HEK293 (cell line): ENCODE results near the gene WNT5B.

ENCODE experiments used
- CTCF ChIA-PET: fragments of 350-600 bp; formaldehyde crosslinking; extraction: SDS; loops from one replicate; lab custom pipeline; 2021; ENCODE audit warnings: antibody characterized with exemption; lab: Yijun Ruan, JAX
- POLR2A ChIA-PET: fragments of 300-600 bp; formaldehyde crosslinking; extraction: SDS; loops from one replicate; lab custom pipeline; 2020; ENCODE audit warnings: antibody characterized with exemption, inconsistent platforms; lab: Yijun Ruan, JAX
- H3K27ac ChIP-seq: fragments of 200-500 bp; sonication (Bioruptor generic); 2 replicates; pipeline ENCODE4 v1.5.1; 2014; ENCODE audit warnings: low read depth, low read length, control low read depth, inconsistent platforms; ENCODE audit errors: extremely low read depth
- H3K36me3 ChIP-seq, 2 experiments: fragments of 200-500 bp in 1 of 2; sonication (Bioruptor generic) in 1 of 2; 1 replicate in 1 of 2; 2 replicates in 1 of 2; pipeline ENCODE4 v1.5.1; 2014 to 2017; ENCODE audit warnings: inconsistent platforms in 2 of 2, low read length in 2 of 2; ENCODE audit not compliant: control insufficient read depth in 2 of 2, insufficient read depth in 1 of 2
- H3K4me1 ChIP-seq: fragments of 200-500 bp; sonication (Bioruptor generic); 2 replicates; pipeline ENCODE4 v1.5.1; 2014; ENCODE audit warnings: mild to moderate bottlenecking, low read length, inconsistent platforms; ENCODE audit not compliant: control insufficient read depth, insufficient read depth
- H3K4me3 ChIP-seq: 2 replicates; pipeline ENCODE4 v1.5.1; 2011; ENCODE audit warnings: low read depth, mild to moderate bottlenecking, control low read depth, low read length, moderate library complexity
- H3K9me3 ChIP-seq: fragments of 200-500 bp; sonication (Bioruptor generic); 2 replicates; pipeline ENCODE4 v1.5.1; 2014; ENCODE audit warnings: low read depth, low read length, inconsistent platforms; ENCODE audit not compliant: control insufficient read depth, insufficient read depth
- YY1 ChIP-seq: fragments of 450-650 bp; formaldehyde crosslinking; IDR thresholded peaks from 2 replicates; pipeline ENCODE4 v1.5.1; 2018; ENCODE audit warnings: missing biosample characterization, missing genetic modification characterization
- ZBTB17 ChIP-seq: fragments of 450-650 bp; formaldehyde crosslinking; IDR thresholded peaks from 2 replicates; pipeline ENCODE4 v1.5.1; 2016; ENCODE audit warnings: missing biosample characterization, missing genetic modification characterization
- ZBTB44 ChIP-seq: fragments of 450-650 bp; IDR thresholded peaks from 2 replicates; pipeline ENCODE4 v1.5.1; 2018; ENCODE audit warnings: missing biosample characterization, mild to moderate bottlenecking, missing genetic modification characterization
- ZFP3 ChIP-seq: fragments of 450-650 bp; formaldehyde crosslinking; IDR thresholded peaks from 2 replicates; pipeline ENCODE4 v1.5.1; 2016; ENCODE audit warnings: low read depth, missing biosample characterization, missing genetic modification characterization
- ZNF10 ChIP-seq: fragments of 450-650 bp; formaldehyde crosslinking; IDR thresholded peaks from 2 replicates; pipeline ENCODE4 v1.5.1; 2017; ENCODE audit warnings: missing biosample characterization, missing genetic modification characterization
- ZNF292 ChIP-seq: fragments of 450-650 bp; formaldehyde crosslinking; IDR thresholded peaks from 2 replicates; pipeline ENCODE4 v1.5.1; 2016; ENCODE audit warnings: low read depth, missing biosample characterization, missing genetic modification characterization, borderline replicate concordance
- ZNF335 ChIP-seq: fragments of 450-650 bp; formaldehyde crosslinking; conservative IDR thresholded peaks from 2 replicates; pipeline ENCODE4 v1.5.1; 2016; ENCODE audit warnings: missing biosample characterization, missing genetic modification characterization
- ZNF518A ChIP-seq: fragments of 450-650 bp; formaldehyde crosslinking; conservative IDR thresholded peaks from 2 replicates; pipeline ENCODE4 v1.5.1; 2016; ENCODE audit warnings: low read depth, missing biosample characterization, missing genetic modification characterization
- ZNF670 ChIP-seq: fragments of 450-650 bp; formaldehyde crosslinking; IDR thresholded peaks from 2 replicates; pipeline ENCODE4 v1.5.1; 2016; ENCODE audit warnings: missing biosample characterization, missing genetic modification characterization, low read depth
- ZNF747 ChIP-seq: fragments of 450-650 bp; formaldehyde crosslinking; IDR thresholded peaks from 2 replicates; pipeline ENCODE4 v1.5.1; 2016; ENCODE audit warnings: missing biosample characterization, missing genetic modification characterization
- ZNF768 ChIP-seq: fragments of 450-650 bp; formaldehyde crosslinking; IDR thresholded peaks from 2 replicates; pipeline ENCODE4 v1.5.1; 2018; ENCODE audit warnings: missing biosample characterization, mild to moderate bottlenecking, missing genetic modification characterization
- TF ChIP-seq, protein P1 (sequence below): fragments of 450-650 bp; formaldehyde crosslinking; IDR thresholded peaks from 2 replicates; pipeline ENCODE4 v1.5.1; 2016; ENCODE audit warnings: missing biosample characterization, missing genetic modification characterization
- TF ChIP-seq, protein P2 (sequence below): IDR thresholded peaks from 2 replicates; pipeline ENCODE4 v1.6.1; 2011; ENCODE audit warnings: mild to moderate bottlenecking, low read depth, low read length, borderline replicate concordance

The WNT5B gene

DNA sequence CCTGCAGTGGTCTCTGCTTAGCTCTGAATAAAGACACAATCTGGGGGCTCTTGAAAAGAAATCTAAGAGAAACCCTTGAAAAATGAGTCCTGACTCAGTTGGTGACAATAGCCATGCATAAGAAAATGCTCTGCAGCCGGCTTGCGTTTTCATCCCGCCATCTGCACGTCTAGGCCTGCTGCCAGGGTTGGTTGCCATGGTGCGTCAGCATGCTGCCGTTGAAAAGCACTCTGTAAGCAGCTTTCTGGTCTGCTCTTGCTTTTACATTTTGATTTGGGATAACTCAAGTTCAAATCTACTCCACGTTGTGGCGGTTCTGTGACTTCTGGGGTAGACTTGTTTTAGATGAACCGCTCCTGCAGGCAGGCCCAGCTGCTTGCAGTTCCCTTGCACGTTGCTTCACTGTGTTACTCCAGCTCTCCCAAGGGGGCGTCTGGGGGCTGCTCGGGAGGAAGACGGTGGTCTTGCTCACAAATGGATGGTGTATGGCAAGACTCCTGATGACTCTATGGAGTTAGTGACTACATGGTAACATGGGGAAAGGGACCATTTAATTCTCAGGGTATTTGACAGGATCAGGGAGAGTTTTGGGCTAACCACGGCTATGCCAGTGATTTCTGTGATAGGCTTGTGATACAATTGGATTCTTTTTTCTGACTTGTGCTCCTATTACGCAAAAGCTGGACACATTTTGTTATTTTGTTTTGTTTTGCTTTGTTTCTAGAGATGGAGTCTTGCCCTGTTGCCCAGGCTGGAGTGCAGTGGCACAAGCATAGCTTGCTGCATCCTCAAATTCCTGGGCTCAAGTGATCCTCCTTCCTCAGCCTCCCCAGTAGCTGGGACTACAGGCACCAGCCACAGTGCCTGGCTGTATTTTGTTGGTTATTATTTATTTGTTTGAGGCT, 15.8 kb downstream of the WNT5B start:
- H3K27ac ChIP-seq = no peak overlapping the region
- peaks cover 0 to 24% of the 10 kb centered on the region in 2 experiments; a peak in 2 of 3 replicates for H3K36me3 ChIP-seq
- TF ChIP-seq ZNF292 (tag by site-specific recombination) (no peak), ZBTB17 (tag by site-specific recombination) (peak; percentile 50; the same call in 1 of the 2 replicates), ZBTB44 (tag by site-specific recombination) (peak; percentile 29; the same call in 1 of the 2 replicates), ZNF10 (tag by site-specific recombination) (no peak), ZNF518A (tag by site-specific recombination) (no peak), YY1 (tag by site-specific recombination) (no peak), ZNF670 (tag by site-specific recombination) (no peak)
- TF ChIP-seq, protein P1, sequence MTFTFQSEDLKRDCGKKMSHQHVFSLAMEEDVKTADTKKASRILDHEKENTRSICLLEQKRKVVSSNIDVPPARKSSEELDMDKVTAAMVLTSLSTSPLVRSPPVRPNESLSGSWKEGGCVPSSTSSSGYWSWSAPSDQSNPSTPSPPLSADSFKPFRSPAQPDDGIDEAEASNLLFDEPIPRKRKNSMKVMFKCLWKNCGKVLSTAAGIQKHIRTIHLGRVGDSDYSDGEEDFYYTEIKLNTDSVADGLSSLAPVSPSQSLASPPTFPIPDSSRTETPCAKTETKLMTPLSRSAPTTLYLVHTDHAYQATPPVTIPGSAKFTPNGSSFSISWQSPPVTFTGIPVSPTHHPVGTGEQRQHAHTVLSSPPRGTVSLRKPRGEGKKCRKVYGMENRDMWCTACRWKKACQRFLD = no peak
- TF ChIP-seq, all 188 proteins: peak for 2
- Histone ChIP-seq H3K9me3 (no peaks in the 10 kb centered on the region), H3K4me1 (peaks cover 2% of the 10 kb centered on the region; the same call in 1 of the 2 replicates), H3K4me3 (no peak overlapping the region)
- ChIA-PET POLR2A (no interaction called here), CTCF (interaction anchor here (1.5 to 12.9 kb wide), 3 partner anchors 10 to 294 kb away, joined by 4 to 259 read pairs (median 24); no protein-coding TSS in a partner anchor)

DNA sequence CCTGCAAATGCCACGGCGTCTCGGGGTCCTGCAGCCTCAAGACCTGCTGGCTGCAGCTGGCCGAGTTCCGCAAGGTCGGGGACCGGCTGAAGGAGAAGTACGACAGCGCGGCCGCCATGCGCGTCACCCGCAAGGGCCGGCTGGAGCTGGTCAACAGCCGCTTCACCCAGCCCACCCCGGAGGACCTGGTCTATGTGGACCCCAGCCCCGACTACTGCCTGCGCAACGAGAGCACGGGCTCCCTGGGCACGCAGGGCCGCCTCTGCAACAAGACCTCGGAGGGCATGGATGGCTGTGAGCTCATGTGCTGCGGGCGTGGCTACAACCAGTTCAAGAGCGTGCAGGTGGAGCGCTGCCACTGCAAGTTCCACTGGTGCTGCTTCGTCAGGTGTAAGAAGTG, 16.8 kb downstream of the WNT5B start:
- CTCF ChIA-PET = interaction anchor here (0.7 to 12.9 kb wide), 2 partner anchors 11 to 146 kb away, joined by 3 to 259 read pairs; no protein-coding TSS in a partner anchor
- Histone ChIP-seq H3K4me3 (no peak overlapping the region), H3K36me3 (peaks cover 0 to 20% of the 10 kb centered on the region in 2 experiments; a peak in 2 of 3 replicates), H3K4me1 (peaks cover 2% of the 10 kb centered on the region; the same call in 1 of the 2 replicates), H3K9me3 (no peaks in the 10 kb centered on the region), H3K27ac (no peak overlapping the region)
- POLR2A ChIA-PET = no interaction called here
- TF ChIP-seq ZNF335 (tag by site-specific recombination) (no peak), ZNF768 (tag by site-specific recombination) (no peak), ZNF747 (no peak), ZFP3 (tag by site-specific recombination) (no peak)
- TF ChIP-seq, protein P2, sequence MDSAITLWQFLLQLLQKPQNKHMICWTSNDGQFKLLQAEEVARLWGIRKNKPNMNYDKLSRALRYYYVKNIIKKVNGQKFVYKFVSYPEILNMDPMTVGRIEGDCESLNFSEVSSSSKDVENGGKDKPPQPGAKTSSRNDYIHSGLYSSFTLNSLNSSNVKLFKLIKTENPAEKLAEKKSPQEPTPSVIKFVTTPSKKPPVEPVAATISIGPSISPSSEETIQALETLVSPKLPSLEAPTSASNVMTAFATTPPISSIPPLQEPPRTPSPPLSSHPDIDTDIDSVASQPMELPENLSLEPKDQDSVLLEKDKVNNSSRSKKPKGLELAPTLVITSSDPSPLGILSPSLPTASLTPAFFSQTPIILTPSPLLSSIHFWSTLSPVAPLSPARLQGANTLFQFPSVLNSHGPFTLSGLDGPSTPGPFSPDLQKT = no peak
